NCI-H510A (cell line): Measurements from ENCODE around the gene NOX4.
"Not testable (repeated sequence)": the region's sequence is repeated elsewhere in the genome, so short reads cannot be mapped to it uniquely, and the experiment has no call there.

Experiments
- DNase-seq: peaks from one replicate; lab custom pipeline; 2025; lab: John Stamatoyannopoulos, UW

The NOX4 gene

DNA sequence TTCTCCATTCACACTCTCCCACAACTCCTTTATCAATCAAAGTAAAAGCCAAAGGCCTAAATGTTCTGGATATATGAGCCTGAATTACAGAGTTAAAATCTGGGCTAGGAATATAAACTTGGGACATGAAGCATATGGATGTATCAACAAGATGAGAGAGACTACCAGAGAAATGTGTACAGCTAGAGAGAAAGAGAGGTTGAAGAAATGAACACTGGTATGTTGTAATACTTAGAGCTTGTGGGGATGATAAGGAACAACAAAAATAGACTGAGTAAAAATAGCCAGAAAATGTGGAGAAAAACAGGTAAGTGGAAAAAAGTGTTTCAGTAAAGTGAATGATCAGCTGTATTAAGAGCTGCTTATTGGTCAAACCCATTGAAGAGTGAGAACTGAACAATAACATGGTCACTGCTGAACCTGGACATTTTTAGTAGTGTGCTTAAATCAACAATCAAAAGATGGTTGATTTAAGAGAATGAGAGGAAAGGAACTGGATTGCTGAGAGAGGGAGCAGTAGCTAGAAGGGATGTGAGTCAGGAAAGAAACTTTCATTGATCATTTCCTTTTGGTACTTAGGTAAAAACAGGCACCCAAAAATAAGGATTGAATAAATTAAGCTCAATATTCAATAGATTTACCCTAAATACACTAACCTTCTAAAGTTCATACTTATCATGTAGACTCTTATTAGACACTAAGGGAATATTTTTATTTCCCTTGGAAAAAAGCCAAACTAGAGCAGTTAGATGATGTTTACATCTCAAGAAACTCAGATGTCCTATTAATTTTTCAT, 111.0 kb downstream of the NOX4 start:
- DNase-seq, result not testable (repeated sequence)

DNA sequence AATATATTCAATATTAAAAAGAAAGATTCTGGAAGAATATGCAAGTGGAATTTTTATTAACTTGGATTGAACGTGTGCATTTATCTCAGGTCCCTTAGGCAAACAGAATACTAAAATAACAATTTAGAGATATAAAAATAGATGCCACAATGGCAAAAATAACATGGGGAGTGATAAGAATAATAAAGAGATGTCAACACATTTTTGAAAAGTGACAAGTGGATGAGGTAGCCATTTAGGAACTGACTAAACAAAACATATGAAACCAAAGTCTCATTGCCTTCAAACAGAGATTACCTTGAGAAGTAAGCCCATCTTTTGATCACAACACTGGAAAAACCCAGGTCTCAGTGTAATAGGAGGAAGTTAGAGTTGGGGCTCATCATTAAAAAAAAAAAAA, 112.2 kb downstream of the NOX4 start:
- DNase-seq, result not testable (repeated sequence)

DNA sequence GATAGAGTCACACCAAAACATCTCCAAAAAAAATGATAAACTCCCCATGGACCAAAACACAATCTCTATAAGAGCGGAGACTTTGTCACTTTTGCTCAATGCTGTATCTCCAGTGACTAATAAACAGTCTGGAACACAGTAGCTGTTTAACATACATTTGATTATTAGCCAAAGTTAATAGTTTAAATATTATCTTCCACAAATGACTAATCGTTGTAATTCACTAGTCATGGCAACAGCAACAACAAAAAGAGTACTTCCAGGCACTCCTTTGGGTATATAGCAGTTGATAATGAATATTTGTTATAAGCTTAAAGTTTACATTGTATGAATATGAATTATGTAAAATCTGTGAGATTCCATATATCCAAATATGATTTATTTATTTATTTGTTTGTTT, 121.8 kb downstream of the NOX4 start:
- DNase-seq, result not testable (repeated sequence)

DNA sequence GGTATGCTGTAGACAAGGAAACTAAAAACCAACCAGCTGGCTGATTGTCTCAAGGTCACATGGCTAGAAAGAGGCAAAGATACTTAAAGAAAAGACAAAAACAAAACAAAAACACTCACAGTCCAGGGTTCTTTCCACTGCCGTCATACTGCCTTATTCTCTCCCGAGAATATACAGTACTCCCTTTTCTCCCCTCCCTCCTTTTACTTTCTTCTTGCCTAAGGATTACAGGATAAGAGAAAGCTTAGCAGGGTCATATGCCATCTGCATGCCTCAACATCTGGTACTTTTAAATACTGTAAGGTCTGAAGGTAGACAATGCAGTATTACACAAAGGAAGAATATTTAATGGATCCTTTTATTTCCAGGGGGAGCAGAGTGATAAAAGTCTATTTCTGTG, 126.3 kb downstream of the NOX4 start:
- not testable (repeated sequence) for DNase-seq

DNA sequence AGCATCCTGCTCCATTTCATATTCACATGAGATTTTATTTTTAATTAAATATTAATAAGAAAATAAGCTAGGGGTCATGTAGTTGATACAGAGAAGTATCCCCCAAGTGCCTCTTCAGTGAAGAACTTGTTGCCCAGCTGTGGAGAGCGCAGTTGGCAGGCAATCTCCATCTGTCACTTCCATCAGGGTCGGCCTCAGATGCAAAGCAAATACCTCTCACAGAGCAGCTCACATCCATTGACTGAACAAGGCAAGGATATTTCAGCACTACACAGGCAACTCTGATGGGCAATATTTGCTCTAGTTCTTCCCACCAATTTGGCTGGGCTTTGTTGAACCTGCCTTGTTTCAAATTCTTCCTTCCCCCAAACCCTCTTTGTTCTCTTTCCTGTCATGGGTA, 129.4 kb downstream of the NOX4 start:
- no peak for DNase-seq

DNA sequence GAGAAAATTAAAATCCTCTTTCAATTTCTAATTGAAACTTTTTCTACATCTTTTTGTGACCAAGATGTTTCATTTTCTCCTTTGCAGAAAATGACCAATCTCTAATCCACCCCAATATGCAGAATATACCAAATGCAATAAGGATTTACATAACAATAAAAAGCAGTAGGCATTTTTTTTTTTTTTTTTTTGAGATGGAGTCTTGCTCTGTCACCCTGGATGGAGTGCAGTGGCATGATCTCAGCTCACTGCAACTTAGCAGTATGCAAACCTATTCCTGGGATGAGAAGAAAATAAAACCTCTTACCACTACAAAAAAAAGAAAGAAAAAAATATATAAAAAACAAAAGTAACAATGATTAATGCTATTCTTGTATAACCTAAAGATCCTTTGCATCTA, 132.0 kb downstream of the NOX4 start:
- not testable (repeated sequence) for DNase-seq

DNA sequence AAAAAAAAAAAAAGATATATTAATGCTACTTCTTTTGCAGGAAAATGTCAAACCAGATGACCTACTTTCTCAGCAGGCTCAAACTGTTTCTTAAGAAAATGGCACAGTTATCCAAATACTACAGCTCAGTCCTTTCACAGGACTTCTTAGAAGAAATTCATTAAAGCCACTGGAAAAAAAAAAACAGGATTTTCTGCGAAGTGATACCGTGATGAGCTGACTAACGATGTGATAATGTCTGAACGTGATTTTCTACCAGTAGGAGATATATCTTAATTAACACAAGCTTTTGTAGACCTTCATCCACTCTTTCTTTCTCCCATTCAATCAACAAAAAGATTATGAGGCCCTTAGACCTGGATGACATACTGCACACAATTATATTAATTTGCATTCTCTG, 132.4 kb downstream of the NOX4 start:
- no peak for DNase-seq

DNA sequence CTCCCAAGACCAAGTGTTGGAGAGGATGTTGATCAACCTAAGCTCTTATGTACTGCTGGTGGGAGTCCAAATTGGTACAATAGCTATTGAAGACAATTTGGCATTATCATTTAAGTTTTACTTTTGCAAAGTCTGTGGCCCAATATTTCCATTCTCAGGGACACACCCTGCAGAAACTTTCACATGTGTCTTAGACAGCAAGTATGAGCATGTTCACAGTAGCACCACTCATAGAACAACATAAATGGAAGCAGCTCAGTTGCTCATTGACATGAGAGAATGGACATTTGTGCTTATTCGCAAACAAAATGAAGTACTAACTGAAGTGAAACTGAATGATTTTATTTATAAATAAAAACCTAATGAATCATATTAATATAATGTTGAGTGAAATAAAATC, 135.5 kb downstream of the NOX4 start:
- DNase-seq, result no peak

DNA sequence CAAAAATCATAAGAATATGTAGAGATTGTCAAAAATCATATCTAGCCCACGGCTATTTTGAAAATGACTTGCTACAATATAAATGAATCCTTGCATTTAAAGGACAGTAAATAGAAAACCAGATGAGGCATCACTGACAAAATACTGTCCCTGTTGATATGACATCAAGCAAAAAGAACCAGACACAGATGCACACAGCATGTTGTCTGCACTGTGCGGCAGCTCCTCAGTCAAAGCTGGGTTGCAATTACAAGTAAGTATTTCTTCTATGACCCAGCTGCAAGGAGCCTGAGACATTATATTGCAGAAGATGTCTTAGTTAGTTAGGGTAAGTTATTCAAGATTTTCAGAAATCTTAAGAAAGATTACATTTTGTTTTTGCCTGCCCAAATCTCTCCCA, 136.7 kb downstream of the NOX4 start:
- DNase-seq, result not testable (repeated sequence)

DNA sequence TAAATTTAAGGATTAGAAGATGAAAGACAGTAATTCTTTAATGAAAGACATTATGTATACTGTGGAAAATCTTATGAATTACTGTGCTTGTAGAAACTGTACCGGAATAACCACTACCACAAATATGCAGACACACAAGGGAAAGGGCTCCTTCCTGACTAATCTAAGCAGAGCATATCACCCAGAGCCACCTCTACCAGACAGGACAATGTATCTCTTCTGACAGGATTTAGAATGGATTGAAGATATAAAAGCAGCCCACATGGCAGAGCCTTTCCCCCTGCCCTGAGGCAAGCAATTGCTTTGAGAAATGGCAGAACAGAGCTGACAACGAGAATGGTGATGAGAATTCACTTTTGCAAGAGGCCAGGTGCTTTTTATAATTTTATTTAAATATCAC, 144.1 kb downstream of the NOX4 start:
- no peak for DNase-seq

DNA sequence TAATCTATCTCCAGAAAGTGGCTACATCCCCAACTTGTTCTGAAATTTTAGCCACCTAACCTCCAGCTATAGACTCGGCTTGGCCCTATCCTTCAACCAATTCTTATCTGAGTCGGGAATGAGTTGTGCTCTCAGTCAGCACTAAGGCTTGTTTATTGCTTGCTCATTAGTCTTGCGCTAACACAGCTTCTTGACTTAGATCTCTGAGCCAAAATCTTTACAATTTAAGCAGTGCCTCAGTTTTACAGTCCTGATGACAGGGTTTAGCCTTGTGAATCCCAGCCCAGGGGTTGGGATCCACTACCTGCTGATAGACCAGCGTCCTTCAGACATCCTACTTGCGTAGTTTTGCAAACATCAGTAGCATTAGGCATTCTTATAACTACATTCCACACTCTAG, 144.6 kb downstream of the NOX4 start:
- no peak for DNase-seq

DNA sequence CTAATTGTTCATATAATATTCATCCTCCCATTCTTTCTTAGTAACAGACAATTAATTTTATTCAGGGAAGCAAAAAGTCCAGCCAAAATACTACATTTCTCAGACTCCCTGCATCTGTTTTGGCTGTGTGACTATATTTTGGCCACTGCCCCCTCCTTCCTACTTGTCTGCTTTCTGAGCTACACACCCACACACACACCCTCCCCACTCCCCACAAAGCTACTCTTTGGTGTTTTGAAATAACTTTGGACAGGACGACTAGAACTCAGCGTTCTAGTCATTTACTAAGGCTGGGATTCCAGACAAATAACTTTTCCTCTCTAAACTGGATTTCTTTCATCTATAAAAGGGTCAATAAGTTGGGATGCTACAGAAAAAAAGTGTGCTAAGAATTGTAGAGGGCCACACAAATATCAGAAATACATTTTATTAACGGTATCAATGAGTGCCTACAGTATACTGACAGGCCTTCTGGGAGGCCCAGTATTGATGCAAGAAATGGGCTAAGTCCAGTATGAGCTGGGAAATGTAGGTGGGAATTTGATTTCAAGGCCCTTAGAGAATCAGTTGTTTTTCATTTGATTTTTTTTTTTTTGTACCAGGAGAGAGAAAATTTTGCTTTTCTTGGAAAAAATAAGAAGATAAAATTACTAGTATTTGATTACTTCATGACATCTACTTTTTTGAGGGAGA, 148.1 kb downstream of the NOX4 start:
- DNase-seq, result not testable (repeated sequence)

DNA sequence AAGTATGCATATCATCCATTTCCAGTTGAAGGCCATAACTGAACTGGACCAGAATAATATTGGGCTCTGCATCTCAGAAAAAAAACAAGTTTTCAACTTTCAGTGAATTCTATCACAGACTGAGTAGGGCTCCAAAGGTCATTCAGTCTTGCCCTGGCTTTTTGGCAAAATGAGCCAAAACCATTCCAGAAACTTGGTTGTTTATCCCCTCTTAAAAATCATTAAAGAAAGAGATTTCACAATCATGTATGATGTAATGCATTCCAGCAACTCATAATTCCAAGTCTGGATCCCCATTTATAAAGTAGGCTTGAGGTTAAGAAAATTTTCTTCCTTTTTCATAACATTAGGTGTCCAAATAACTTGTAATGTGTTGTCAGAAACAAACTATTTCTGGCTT, 150.7 kb downstream of the NOX4 start:
- DNase-seq, result not testable (repeated sequence)

DNA sequence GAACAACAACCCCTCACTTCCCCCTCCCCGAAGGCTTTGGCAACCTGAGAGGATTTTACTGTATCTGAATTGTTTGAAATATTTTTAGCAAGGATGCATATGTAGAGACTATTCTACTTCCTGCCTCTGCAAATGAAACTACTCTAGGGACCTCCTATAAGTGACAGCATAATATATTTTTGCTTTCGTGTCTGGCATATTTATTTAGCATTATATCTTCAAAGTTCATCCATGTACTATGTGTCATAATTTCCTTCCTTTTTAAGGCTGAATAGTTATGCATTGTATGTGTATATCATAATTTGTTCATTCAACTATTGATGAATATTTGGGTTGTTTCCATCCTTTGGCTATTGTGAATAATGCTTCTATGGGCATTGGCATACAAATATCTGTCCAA, 153.1 kb downstream of the NOX4 start:
- DNase-seq, result not testable (repeated sequence)

DNA sequence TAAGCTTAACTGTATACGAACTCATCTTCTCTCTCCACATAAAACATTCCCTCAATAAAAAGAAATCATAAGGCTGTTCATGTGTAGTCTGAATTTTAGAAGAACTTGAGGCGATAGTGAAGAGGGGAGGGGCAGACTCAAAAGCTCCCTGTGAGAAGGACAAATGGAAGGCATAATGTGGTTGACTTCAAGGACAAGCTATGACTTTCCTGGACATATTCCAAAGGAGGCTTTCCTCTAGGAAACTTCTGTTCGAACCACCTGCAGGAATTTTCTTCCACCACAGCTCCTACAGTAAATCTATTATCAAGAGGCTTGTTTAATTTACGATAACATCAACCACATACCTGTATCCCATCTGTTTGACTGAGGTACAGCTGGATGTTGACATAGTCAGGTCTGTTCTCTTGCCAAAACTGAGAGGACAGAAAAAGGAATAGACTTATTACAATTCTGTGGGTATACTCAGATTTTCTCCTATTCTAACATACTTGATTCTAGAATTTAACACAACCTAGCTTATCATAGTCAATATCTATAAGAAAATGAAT, 154.0 kb downstream of the NOX4 start:
- not testable (repeated sequence) for DNase-seq

DNA sequence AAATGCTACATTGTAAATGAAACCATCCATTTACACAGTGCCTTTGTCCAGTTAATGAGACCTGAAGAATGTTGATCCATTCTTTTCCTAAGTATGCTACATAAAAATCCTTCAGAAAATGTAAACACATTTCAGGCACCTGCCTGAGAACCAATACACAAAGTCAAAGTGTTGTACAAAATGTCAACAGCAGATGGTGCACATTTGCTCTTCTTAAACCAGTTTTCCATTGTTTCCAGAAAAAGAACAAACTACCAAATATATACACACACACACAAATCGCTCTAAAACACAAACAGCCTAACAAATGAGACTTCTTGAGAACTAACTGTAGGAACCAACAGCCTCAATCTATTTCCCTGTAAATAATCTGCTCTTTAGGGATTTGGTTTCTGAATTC, 157.5 kb downstream of the NOX4 start:
- not testable (repeated sequence) for DNase-seq

DNA sequence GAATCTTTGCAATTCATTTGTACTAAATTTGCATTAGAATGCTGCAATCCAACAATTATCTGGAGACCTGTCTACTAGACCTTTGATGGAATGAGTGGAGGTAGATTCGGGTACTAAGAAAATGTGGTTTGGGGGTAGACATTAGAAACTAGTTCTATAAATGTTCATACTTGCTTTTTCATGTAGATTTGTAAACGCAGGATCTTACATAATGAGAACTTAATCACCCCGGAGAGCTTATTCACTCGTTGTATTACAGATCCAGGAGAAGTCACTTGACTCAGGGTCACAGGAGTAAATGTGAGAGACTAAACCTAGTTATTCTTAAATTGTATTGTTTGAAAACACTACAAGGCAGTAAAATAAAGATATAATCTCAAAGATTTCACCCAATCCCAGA, 159.2 kb downstream of the NOX4 start:
- DNase-seq, result not testable (repeated sequence)

DNA sequence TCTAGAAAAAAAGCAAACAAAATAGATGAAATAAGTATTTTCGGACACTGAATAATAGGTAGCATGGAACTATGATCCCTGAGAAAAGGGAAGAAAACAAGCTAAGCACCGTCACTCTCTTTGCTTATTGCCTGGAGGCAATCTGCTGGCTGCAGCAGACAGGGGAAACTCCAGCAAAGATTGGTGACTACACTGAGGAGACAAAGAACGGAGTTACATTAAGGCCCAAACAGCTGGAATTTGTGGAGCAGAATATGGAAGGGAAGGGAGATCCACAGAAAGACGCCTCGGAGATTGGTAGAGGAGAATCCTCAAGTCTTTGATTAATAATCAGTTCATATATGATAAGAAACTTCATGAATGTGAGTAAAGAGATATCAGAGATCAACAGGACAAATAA, 163.3 kb downstream of the NOX4 start:
- no peak for DNase-seq

DNA sequence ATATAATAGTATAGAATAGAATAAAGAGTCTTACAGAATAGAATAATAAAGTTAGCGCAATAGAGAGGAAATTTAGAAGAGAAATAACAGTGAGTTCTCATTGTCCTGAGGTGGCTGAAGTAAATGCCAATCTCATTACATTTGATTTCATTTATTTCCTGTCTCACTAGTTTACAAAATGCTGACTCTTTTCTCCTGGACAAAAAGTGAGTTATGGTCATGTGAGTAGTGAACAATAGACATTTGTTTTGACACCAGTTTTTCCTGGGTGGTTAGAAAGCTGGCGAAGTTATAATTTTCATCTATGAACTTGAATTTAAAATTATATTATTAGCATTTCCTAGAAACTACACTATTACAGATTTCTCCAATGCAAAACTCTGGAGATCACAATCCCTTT, 169.8 kb downstream of the NOX4 start:
- DNase-seq, result no peak

DNA sequence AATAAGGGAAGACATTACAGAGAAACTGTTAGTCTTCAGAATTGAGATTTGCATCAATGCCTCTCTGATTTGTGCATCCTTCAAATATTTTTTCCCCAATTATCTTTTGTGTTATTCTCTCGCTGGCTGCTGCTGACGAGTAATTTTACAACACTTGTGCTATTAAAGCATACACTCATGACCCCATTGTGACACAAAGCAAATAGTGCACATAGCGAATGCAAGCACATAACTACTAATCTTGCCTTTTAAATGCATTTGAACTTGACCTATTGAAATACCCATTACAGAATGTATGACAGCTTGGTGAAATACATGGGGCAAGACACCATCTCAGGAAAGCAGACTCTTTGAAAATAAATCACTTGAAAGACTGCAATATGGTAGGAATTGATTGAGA, 180.6 kb downstream of the NOX4 start:
- DNase-seq, result not testable (repeated sequence)

DNA sequence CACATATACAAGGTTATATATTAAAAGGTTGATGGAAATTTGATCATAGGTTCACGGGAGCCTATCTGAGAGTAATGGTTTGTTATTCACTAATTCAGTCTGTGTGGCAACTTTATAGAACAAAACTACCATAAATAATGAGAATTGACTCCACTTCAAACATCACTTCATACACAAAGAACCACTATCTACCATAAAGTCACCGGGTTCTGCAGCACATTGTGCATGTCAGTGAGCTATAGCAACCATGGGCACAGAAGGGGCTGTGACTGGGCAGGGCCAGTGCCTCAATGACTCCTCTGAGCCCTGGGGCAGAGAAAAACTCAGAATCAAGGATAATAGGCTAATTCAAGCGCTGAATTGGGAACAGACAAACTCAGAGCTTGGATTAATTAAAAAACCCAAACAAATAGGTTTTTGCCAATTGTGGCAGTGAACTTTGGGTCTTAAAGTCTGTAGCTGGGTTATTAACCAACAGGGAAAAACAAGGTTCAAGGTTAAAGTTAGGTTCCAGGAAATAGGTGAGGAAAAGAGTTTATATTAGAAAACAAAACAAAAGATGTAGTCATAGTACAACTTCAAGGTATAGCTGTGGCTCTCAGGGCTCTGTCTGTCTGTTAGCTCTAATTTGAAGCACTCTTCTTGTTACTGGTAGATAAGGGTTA, 181.7 kb downstream of the NOX4 start:
- DNase-seq, result not testable (repeated sequence)

DNA sequence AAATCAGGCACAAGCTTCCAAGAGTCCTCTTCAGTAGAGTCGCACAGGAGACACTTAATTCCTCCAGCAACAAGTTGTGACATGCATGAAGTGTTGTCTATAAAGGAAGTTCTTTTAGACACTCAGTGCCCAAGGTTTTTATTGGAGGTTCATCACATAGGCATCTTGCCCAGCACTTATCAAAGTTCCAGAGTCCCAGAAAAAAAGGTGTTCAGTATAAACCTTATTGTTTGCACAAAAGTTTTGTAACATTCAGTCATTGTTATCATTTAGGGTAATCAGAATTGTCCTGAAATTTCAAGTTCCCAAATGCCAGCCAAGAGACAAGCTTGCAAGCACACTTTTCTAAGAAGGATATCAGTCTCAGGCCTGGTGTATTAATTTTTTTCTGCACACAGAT, 182.9 kb downstream of the NOX4 start:
- not testable (repeated sequence) for DNase-seq

DNA sequence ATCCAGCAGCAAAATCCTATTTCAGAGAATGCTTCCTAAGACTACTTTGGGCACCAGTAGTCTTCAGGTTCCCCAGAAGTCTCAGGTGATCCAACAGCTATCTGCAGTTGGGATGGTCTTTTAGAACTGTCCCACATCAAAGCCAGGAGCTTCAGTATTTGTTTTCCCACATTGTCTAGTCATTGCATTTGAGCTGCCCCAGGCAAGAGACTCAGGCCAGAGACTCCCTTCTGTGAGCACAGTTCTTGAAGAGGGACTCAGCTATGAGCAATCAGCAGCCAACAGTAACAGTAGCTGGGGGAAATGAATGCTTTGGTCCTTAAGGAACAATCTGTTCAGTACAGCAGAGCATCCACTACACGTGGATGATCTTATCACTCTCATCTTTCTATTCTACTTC, 188.1 kb downstream of the NOX4 start:
- DNase-seq, result not testable (repeated sequence)
